GM12873 (cell line): ENCODE data around the gene VRK2.

ENCODE experiments used
- CTCF ChIP-seq: IDR thresholded peaks from 2 replicates; pipeline ENCODE4 v1.5.1; 2012; ENCODE audit warnings: low read depth, mild to moderate bottlenecking, moderate library complexity, low read length, control low read depth; ENCODE audit not compliant: insufficient read depth; ENCODE audit errors: missing control alignments

Gene VRK2

GRCh38 chr2:58045580-58046334 is 849 bp upstream of the VRK2 start:
- no peak for TF ChIP-seq CTCF

- TF ChIP-seq CTCF: no peak
Measured at GRCh38 chr2:58046335-58046584, 346 bp upstream of the VRK2 start.

DNA sequence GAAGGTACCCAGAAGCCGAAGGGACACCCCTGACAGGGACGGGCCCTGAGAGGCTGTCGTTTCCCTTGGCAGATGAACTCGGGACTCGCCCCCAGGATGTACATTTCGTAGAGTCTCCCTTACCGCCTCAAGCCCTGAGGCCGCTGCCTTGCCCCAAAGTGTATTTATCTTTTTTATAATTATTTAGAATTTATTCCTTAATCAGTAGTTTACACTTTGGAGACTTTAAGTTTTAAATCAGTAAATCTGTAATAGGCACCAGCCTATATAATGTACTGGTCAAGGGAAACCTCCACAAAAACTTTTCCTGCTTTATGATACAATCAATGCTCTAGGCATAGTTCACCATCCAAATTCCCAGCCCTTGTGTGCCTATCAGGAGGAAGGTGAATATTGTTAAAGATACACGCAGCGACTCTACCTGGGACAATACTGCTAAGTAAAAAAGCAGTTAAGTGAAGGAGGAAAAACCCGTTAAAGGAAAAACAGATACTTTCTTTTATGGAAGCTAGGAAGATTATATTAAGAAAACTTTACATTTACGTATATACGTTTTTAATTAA is 848 bp downstream of the VRK2 start:
- TF ChIP-seq CTCF: no peak

- TF ChIP-seq CTCF: no peak
Measured at GRCh38 chr2:58047961-58048360, 1.4 kb downstream of the VRK2 start.

- TF ChIP-seq CTCF: no peak
Measured at GRCh38 chr2:58051445-58051844, 4.8 kb downstream of the VRK2 start.

DNA sequence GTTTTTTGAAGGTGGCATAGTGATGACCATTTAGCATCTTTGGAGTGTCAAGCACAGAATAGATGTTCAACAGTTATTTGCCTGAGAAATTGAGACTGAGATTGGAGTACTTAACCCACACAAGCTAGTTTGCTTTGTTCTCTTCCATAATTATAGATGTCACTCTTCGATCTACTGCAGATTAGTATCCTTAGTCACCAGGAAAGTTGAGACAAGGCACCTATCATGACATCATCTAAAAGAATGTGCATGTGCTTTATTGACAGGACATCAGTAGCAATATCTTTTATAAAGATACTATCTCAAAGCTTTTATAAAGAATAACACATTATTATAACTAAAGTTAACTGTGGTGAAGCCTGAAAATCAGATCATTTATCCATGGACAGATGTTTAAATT is 6.4 kb downstream of the VRK2 start:
- TF ChIP-seq CTCF: no peak

- TF ChIP-seq CTCF: no peak
Measured at GRCh38 chr2:58054264-58054663, 7.7 kb downstream of the VRK2 start.
